Measurements from ENCODE around the gene ALPL.

The ALPL gene

GRCh38 chr1:21532496-21532895 is 23.3 kb downstream of the ALPL start:
- DNase-seq, result no peak

- no peak for DNase-seq
Measured at GRCh38 chr1:21532992-21533534, 23.8 kb downstream of the ALPL start.

GRCh38 chr1:21534146-21534545 is 24.9 kb downstream of the ALPL start:
- no peak for DNase-seq

DNA sequence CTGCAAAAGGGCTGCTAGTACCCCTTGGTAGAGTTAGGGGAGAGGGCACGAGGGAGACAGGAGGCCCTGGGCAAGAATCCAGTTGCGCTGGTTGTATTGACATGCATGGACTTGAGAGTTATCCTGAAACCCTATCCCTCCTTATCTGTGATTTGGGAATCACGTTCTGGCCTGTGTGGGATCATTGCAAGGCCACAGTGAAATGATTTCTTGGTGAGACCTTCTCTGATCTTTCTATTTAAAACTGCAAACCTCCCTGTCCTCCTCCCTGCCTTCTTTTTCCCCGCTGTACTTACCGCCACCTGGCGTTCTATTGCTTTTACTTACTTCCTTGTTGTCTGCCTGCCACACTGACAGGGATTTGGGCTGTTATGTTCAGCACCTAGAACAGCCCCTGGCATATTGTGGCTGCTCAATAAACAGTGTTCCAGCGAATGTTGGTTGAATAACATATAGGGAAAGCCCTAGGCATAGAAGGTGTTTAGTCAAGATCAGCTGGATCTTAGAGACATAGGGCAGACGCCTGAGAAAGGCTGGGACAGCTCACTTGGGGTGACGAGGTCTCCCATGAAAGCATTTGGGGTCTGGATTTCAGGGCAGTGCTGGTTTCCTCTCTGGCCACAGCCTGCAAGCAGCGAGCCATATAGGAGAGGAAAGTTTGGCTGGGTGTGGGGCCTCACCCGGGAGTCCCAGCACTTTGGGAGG is 25.6 kb downstream of the ALPL start:
- peak; percentile 12 for DNase-seq

DNA sequence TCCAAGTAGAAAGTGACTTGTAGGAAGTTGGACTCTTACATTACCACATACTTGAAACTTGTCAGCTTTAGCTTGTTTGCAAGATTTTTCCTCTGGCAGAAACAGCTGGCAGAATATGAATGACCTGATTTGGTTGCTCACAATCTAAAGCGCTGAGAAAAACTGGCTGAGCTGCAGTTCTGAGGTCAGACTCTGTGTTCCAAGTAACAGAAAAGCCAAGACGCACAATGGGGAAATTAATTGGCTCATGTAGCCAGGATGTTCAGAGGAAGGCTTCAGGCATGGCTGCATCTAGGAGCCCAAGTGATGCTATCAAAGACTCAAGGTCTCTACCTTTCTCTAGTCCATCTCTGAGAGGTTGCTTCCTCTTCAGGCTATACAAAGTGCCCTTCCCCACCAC is 27.0 kb downstream of the ALPL start:
- DNase-seq, result no peak

DNA sequence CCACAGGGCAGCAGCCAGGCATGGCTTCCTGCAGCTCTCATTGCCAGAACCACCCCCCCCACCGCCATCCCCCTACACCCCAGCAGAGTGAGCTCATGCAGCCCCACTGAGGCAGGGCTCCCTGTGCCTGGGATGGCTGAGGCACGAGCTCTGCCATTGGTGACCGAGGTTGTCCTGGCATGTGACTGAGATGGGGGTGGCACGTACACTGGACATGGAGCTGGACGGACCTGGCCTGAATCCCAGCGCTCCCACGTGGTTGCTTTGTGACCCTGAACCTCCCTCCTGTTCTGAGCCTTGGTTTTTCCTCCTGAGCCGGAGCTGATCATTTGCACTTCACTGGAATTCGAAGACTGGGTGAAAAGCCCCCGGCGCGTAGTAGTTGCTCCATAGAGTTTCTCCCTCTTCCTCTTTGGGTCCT is 28.3 kb downstream of the ALPL start:
- DNase-seq, result no peak

- no peak for DNase-seq
Measured at GRCh38 chr1:21537932-21538630, 28.9 kb downstream of the ALPL start.

GRCh38 chr1:21539933-21540332 is 30.7 kb downstream of the ALPL start:
- DNase-seq, result no peak

- no peak for DNase-seq
Measured at GRCh38 chr1:21541329-21541728, 32.1 kb downstream of the ALPL start.

DNA sequence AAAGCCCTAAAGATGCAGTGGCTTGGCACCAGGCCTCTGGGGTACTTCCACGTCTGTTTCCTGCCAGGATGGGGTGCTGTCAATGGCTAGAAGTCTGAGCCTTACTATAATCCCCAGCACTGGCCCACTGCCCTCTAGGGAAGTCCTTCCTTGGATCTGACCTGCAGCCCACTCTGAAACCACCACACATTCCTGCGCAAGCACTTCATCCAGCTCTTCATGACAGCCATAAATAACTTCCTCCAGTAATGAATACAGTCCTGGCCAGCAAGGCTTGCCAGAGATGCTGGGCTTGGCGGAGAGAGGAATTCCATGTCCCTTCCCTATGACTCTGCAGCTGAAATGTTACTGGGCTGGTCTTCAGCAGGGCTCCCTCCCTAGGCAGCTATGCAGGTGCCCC is 32.6 kb downstream of the ALPL start:
- DNase-seq, result no peak

GRCh38 chr1:21543598-21543997 is 34.4 kb downstream of the ALPL start:
- no peak for DNase-seq

- no peak for DNase-seq
Measured at GRCh38 chr1:21544095-21544494, 34.9 kb downstream of the ALPL start.

DNA sequence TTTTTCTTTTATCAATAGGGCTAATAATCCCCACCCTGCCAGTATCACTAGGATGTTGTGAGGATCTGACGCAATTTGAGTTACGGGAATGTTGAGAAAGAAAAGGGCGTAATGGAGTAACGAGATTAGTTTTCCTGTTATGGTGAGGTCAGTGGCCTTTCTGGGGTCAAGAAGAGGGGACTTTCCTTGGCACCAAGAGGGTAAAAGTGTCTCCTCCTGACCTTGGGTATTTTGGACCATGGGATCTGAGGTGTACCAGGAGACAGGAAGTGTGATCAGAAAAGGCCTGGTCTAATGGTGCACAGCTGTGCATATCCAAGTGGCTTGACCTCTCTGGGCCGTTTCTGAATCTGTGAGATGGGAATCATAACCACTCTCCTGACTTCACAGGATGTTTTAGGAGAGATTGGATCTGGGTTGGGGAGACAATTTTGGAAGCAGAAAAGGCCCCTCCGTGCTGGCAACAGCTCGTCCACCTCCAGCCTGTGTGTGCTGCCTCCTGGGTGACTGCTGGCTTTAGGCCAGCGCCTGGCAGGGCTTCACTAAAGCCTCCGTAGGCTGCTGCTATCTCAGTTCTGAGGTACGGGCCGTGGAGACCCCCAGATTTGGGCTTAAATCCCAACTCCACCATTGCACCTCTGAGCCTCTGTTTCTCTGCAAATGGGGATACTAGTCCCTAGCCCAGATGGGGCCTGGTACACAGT is 37.1 kb downstream of the ALPL start:
- DNase-seq, result no peak

GRCh38 chr1:21547876-21548275 is 38.7 kb downstream of the ALPL start:
- no peak for DNase-seq

DNA sequence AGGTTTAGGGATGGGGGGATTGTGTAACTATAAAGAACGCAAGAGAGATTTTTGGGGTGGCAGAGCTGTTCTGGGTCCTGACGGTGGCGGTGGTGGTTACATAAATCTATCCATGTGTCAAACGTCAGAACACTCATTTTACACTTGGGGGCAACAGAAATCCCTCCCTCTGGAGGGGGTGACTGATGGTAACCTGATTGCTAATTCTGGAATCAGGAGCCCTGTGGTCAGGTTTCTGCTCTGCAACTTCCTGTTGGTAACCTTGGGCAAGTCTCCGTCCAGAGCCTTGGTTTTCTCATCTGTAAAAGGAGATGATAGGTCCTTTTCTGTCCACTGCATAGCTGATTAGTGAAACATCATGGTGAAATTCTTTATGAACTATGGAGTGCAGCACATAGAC is 40.9 kb downstream of the ALPL start:
- DNase-seq, result no peak

- no peak for DNase-seq
Measured at GRCh38 chr1:21550866-21551475, 41.7 kb downstream of the ALPL start.

DNA sequence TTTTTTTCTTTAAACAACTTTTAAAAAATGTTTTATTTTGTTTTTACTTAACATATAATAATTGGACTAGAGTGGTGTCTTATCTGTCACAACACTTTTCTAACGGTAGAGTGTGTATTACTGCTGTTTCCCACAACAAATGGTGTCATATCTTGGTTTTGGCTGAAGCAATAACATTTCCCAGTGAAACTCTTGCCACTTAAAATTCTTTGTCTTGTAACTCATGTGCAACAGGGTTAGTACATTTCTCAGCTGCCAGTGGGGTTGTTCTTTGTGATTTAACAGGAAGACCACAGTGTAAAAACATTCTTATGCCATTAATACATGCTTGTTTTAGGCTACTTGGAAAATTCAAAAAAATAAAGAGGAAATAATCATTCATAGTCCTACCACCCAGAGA is 43.5 kb downstream of the ALPL start:
- DNase-seq, result no peak

GRCh38 chr1:21553116-21553926 is 44.1 kb downstream of the ALPL start:
- no peak for DNase-seq

DNA sequence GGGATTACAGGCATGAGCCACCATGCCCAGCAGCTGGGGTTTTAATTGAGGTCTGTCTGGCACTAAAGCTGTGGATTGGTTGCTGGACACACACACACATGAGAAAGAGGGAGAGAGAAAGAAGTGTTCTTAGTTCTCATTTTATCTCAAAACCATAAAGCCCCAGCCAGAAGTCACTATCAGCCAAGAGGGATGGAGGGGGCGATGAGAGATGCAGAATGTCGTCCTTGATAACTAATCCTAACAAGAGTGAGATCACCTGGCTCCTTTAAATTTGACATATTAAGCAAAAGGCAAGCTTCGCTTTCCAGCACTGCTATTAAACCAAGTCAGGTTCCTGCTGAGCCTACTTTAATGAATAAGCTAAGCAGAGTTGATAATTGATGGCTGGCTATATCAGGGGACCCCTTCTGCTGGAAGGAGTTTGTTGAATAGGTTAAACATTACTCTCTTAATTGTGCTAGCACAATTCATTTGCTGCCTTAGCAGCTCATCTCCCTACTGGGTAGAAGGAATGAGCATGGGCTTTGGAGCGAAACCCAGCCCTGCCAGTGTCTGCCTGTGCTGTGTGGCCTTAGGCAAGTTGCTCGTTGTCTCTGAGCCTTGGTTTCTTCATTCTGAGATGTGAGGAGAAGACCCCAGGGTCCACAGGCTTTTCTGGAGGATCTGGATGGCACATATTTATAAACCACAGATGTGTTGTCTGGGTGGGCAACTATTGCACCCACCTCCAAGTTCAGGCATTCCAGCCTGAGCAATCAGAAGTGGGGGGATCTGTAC is 50.8 kb downstream of the ALPL start:
- DNase-seq, result no peak

DNA sequence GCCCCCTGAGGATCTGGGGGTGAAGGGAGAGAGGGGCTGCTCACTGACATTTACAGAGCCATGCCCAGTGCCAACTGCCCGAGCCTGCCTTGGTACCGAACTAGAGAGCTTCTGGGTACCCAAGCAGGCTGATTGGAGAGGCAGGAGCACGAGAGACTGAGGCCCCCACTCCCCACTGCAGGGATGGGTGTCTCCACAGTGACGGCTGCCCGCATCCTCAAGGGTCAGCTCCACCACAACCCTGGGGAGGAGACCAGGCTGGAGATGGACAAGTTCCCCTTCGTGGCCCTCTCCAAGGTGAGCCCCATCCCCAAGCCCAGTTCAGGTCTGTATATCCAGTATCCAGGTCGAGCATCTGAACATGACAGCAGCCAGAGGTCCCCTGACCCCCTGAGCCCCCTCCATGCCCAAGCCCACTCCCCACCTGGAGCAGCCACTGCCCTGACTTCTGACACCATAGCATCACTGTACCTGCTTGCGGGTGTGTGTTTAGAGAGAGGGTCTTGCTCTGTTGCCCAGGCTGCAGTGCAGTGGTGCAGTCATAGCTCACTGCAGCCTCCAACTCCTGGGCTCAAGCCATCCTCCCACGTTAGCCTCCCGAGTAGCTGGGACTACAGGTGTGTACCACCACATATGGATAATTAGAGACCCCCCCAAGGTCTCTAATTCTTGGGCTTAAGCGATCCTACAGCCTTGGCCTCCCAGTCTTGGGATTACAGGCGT is 51.9 kb downstream of the ALPL start:
- DNase-seq, result no peak

DNA sequence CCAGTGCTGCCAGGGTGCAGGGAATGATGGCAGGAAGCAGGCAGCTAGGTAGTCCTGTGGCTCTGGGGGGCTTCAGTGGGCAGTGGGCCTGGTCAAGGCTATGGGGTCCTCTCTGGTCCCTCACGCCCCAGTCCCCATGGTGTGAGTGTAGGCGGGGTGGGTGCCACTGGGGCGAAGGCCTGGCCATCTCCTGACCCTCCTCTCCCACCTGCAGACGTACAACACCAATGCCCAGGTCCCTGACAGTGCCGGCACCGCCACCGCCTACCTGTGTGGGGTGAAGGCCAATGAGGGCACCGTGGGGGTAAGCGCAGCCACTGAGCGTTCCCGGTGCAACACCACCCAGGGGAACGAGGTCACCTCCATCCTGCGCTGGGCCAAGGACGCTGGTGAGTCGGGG is 53.7 kb downstream of the ALPL start:
- no peak for DNase-seq
